Activated CD8-positive, alpha-beta memory T cell treated with anti-CD3 and anti-CD28 coated beads, Interleukin-2, amount 50 U/mL, for 24 hours (primary cell): ENCODE data around the gene TIFAB.
A peak's percentile ranks its signal among the peaks of the same experiment; 100 is the strongest.

Source experiments
- DNase-seq: peaks from one replicate; pipeline ENCODE4 v3.0.0-alpha.2; 2020; ENCODE audit errors: extremely low read depth

TIFAB gene

GRCh38 chr5:135481909-135482311 lies 29.8 kb upstream of the TIFAB start:
- DNase-seq, result no peak

- no peak for DNase-seq
Measured at GRCh38 chr5:135481387-135481786, 29.2 kb upstream of the TIFAB start.

- no peak for DNase-seq
Measured at GRCh38 chr5:135480511-135480910, 28.4 kb upstream of the TIFAB start.

GRCh38 chr5:135478938-135479337 lies 26.8 kb upstream of the TIFAB start:
- no peak for DNase-seq

- DNase-seq, result no peak
Measured at GRCh38 chr5:135477613-135478066, 25.5 kb upstream of the TIFAB start.

- DNase-seq, result no peak
Measured at GRCh38 chr5:135476615-135477581, 24.7 kb upstream of the TIFAB start.

GRCh38 chr5:135473956-135474670 lies 22.0 kb upstream of the TIFAB start:
- DNase-seq, result no peak

GRCh38 chr5:135472141-135472540 lies 20.0 kb upstream of the TIFAB start:
- DNase-seq, result no peak

- no peak for DNase-seq
Measured at GRCh38 chr5:135471726-135472125, 19.6 kb upstream of the TIFAB start.

- no peak for DNase-seq
Measured at GRCh38 chr5:135469911-135470310, 17.8 kb upstream of the TIFAB start.

GRCh38 chr5:135468541-135468940 lies 16.4 kb upstream of the TIFAB start:
- no peak for DNase-seq

GRCh38 chr5:135467871-135468485 lies 15.8 kb upstream of the TIFAB start:
- no peak for DNase-seq

GRCh38 chr5:135467051-135467625 lies 15.0 kb upstream of the TIFAB start:
- no peak for DNase-seq

GRCh38 chr5:135466178-135467050 lies 14.3 kb upstream of the TIFAB start:
- peak; percentile 47 for DNase-seq

- DNase-seq, result no peak
Measured at GRCh38 chr5:135465391-135466122, 13.4 kb upstream of the TIFAB start.

- DNase-seq, result no peak
Measured at GRCh38 chr5:135462304-135462703, 10.2 kb upstream of the TIFAB start.

GRCh38 chr5:135461481-135462151 lies 9.5 kb upstream of the TIFAB start:
- DNase-seq, result no peak

GRCh38 chr5:135460246-135461033 lies 8.3 kb upstream of the TIFAB start:
- DNase-seq, result no peak

GRCh38 chr5:135458921-135459331 lies 6.8 kb upstream of the TIFAB start:
- no peak for DNase-seq
